HCEC 1CT (cell line): ENCODE measurements around the gene PTPRN2.
"Not testable (repeated sequence)": the region's sequence is repeated elsewhere in the genome, so short reads cannot be mapped to it uniquely, and the experiment has no call there.

ENCODE experiments used
- DNase-seq: peaks from one replicate; pipeline ENCODE4 v3.0.0-alpha.2; 2017

Gene PTPRN2

DNA sequence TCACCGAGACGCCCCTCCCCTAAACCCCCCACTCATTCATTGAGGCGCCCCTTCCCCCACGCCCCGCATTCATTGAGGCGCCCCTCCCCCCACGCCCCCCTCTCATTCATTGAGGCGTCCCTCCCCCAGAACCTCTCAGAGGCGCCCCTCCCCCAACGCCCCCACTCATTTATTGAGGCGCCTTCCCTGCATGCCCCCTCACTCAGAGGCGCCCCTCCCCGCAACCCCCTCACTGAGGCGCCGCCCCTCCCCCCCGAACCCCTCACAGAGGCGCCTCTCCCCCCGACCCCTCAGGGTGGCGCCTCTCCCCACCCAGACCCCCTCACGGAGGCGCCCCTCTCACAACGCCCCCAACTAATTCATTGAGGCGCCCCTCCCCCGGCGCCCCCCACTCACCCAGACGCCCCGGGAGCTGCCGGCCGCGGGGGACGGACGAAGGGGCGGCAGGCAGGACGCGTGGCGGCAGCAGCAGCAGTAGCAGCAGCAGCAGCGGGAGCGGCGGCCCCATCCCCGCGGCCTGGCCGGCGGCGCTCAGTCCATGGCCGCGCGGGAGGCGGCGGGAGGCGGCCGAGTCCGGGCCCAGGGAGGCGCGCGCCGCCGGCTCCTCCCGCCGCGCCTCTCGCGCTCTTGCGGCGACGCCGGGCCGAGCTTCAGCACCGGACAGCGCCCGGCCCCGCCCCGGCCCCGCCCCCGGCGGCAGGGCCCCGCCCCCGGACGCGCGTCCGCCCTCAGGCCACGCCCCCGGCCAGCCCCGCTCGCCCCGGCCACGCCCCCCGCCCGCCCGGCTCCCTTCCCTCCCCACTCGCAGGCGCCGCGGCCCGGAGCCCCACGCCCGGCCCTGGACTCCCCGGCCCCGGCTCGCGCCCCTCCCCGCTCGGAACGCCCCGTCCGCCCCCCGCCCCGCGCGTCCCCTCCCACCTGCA is at the start of gene PTPRN2:
Gene PTPRN2 (minus strand): TSS at position 662 of the 923 bp plus-strand sequence.
- DNase-seq, result no peak

DNA sequence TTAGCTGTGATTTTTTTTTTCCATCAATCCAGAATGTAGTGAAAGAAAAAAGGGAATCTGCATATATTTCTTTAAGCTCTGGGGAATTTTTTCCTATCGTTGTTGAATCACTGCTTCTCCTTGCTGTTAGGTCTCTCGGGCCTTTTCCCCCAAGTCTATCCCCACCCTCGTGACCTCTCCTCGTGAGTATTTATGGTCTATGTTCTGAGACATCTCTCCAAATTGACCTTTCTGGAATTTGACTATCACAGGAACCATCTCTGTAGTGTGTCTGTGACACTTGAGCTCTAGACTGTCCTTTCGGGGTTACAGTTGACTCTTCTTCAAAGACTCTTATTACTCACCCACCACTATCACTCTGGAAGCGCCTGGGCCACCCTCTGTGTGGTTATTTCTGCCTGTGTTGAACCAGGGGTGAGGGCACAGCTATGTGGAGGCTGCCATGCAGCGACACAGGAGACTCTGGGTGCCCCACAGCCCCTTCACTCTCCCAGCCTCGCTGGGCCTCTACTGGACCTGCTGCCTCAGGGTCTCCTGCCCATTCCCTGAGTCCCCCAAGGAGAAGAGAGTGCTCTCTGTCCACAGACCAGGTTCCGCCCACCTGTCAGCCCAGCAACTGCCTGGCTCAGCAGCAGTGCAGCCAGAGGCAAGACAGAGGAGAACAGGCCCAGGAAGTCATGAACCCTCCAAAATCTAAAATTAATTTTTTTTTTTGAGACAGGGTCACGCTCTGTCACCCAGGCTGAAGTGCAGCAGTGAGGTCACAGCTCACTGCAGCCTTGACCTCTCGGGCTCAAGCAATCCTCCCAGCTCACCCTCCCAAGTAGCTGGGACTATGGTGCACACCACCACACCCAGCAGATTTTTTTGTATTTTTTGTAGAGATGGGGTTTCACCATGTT is 45.7 kb upstream of the PTPRN2 start:
- DNase-seq, result no peak

DNA sequence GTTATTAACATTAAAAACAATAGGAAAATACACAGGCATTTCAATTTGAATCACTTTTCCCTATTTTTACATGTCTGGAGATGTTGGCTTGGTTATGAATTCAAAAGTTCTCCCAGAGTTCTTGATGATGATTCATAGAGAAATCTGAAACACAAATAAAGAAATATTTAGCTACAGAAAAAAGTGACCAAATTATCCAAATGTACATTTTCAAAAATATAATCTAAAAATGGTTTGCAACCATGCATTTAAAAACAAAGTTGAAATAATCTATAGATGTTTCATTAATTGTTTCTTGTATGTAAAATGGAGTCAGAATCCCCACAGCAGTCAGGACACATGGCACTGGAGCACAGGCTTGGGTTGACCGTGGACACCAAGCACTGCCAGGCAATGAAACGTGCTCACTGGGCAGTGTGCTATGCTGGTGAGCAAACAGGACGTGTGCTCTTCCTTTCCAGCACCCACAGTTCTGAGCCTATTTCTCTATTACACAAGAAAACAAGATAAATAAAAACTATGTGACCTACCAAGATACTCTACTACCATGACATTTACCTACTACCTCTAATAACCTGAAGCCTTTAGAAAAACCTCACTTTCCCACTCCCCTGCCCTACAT is 44.1 kb upstream of the PTPRN2 start:
- DNase-seq, result no peak

DNA sequence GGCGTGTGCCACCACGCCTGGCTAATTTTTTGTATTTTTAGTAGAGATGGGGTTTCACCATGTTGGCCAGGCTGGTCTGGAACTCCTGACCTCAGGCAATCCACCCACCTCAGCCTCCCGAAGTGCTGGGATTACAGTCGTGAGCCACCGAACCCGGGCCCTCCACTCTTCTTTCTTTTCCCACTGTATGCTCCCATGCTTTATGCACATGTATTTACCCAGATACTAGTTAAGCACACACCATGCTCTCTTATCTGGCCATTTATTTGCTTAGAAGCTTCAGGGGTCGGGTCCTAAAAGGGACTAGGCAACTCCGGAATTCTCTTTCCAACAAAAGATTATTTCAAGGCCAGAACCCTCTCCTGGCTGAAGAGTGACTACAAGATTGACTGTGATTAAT is 38.7 kb upstream of the PTPRN2 start:
- DNase-seq, result not testable (repeated sequence)

DNA sequence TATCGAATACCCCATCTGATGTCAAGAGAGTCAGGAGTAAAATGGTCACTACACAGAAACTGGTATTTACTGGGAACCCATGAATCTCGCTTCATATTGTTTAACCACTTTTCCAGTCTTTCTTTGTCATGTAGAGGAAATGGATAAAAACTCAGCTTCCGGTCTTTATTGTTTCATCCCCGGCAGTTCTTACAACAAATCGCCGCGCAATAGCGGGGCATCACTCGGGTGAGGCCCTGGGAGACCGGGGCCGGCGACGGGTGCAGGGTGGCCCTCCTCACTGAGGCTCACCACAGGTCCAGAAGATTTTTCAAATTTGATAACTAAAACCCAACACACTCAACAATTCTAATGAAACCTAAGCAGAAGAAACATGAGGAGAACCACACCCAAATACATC is 35.6 kb upstream of the PTPRN2 start:
- no peak for DNase-seq

DNA sequence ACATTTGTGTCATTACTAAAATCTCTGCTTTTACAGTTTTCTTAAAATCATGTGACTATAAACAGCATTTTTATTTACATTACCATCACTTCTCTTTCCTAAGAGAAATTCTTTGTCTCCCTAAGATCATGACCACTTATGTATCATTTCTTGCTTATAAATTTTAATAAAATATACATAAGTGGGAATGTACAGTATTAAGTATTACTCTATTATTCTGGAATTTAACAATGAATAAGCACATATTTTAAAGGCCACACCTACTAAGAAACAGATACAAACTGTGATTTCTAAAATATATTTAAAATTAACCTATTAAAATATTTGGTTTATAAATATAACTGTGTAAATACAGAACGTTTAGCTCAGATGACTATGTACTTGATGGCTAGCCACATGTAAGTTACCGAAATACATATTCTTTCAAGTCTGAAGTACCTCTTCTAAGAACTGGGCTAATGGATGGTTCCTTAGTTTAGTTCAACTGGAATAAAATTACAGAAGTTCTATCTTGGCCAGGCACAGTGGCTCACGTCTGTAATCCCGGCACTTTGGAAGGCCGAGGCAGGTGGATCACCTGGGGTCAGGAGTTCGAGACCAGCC is 33.3 kb upstream of the PTPRN2 start:
- DNase-seq, result no peak

DNA sequence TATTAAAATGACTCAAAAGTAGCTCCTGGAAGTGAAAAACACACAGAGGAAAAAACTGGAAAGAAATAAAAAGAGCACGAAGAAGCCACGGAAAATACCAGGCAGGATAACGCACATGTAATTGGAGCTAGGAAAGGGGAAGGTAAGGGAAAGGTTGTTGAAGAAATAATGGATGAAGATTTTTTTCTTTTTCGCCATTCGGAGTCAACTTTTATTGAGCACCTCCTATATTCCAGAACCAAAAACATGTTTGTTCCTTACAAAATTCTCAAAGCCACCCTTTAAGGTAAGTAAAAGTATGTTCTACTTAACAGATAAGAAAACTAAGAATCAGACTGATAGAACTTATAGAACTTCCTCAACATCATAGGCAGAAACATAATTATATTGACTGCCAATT is 32.8 kb upstream of the PTPRN2 start:
- DNase-seq, result no peak

DNA sequence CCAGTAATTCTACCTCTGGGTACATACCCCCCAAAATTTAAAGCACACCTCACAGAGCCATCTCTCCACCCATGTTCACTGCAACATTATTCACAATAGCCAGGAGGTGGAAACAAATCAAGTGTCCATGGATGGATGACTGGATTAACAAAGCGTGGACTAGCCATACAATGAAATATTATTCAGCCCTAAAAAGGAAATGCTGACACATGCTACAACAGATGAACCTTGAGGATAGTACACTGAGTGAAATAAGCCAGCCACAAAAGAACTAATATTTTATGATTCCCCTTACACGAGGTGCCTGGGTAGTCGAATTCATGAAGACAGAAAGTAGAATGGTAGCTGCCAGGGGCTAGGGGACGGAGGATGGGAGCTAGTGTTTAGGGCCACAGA is 31.1 kb upstream of the PTPRN2 start:
- no peak for DNase-seq

DNA sequence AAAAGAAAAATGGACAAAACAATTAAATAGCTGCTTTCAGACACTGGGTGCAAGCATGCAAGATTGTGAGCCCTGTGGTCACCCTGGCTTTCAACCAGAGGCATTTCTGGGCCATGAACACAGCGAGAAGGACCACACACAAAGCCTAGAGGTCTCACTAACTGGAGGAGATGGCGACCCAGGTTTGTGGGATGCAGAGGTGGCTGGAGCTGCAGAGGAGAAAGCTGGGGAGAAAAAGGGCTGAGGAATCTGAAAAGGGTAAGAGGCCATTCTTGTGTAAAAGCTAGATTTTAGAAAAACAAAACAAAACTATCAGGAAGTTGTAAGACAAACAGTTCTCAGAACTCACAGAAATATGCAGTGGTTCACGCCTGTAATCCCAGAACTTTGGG is 30.1 kb upstream of the PTPRN2 start:
- DNase-seq, result no peak

DNA sequence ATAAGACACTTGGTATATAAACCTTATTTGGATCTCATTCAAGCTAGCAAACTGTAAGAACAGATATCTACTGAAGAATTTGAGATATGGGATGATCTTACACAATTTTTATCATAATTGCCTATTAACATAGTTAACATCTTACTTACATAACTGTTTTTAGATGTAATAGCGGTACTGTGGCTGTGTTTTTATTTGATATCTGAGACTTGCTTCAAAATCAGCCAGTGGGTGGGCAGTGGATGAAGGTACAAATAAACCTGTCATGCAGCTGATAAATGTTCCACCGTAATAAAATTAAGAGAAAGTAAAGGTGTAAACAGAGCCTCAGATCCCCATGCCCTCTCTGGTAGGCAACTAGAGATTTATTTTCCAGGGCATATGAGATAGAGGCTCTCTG is 28.4 kb upstream of the PTPRN2 start:
- no peak for DNase-seq

DNA sequence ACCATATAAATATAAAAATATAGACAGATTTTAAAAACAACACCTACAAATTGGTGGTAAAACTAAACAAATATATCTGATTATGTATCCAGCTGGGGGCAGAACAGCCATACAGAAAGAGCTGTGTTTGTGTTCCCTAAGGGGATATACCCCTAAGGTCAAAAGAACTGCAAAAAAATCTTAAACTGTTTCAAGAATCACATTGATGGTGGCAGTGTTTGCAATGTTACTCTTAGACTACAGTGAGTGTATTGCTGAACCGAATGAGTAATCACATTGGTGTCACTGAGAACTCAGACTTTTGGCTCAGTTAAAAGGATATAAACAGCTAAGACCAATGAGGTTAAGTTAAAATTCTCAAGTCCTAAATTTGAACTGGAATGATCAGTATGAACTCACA is 27.1 kb upstream of the PTPRN2 start:
- DNase-seq, result peak; percentile 52

DNA sequence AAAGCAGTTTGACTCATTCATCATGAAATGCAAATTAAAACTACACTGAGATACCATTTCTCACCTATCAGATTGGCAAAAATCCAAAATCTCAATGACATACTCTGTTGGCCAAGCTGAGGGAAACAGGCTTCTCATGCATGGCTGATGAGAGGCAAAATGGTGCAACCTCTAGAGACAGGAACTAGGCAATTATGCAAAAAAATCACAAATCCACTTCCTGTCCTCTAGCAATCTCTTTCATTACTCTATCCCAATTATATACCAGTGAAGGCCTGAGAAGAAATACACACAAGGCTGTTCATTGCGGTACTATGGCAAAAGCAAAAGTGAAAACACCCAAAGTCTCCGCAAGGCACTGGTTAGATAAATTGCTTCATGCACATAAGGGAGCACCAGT is 25.9 kb upstream of the PTPRN2 start:
- DNase-seq, result no peak

DNA sequence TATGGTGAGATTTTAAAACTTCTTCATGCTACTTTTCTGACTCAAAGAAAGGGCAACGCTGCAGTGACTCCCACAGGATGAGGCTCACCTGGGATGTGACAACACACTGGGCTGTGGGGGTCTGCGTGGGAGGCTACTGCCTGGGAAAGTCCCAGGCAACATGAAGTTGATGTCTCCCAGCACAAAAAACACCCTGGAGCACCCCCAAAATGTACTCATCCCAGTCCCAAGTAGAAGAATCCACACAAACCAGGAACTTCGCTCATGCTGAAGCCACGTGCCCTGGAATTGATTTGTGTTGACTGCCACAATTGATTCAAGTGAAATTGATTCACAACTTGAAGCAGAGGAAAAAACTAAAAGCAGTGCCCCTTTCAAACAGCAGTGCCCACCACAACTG is 24.9 kb upstream of the PTPRN2 start:
- DNase-seq, result no peak

DNA sequence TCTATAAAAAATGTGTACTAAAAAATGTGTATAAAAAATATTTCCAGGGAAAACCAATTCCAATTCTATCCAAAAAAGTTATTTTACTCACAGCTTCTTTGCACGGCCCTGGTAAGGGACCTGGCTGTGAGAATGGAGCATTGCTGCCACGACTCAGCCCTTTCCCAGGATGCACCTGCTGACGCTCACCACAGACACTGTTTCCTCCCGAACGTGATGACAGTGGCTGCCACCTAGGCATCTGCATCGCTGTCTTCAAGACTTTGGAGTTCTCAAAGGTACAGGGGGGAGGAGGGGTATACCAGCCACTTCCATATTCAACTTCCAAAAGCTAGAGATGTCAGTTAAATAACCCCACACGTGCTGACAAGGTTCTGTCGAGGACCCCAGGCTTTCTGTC is 23.9 kb upstream of the PTPRN2 start:
- no peak for DNase-seq

DNA sequence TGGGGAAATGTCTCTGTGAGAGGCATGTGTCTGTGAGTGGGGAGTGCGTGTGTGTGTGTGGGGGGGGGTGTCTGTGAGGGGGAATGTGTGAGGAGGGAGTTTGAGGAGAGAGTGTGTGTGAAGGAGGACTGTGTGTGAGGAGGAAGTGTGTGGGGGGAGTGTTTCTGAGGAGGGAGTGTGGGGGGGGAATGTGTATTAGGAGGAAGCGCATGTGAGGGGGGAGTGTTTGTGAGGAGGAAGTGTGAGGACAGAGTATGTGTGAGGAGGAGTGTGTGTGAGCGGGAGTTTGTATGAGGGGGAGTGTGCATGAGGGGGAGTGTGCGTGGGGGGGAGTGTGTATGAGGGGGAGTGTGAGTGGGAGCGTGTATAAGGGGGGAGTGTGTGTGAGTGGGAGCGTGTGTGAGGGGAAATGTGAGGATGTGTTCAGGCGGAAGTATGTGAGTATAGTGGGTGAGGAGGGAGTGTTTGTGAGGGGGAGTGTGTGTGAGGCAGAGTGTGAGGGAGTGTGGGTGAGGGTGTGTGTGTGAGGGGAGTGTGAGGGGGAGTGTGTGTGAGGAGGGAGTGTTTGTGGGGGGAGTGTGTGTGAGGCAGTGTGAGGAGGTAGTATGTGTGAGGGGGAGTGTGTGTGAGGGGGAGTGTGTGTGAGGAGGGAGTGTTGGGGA is 21.8 kb upstream of the PTPRN2 start:
- no peak for DNase-seq

DNA sequence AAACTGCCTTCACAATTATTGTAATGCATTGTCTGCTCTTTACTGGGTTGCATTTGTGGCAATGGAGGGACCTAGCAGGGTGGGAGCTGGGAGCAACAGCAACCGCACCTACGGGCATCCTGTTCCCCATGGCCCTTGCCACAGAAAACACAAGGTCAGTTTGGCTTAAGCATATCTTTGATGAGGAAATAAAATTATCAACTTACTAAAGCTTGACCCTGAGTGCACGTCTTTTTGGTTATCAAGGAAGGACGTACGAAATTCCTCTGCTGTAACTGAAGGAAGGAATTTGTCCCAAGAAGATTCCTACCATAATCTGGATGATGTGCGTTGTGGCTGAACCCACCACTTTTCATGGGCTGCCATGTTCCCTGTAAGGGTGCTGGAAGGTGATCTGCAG is 19.9 kb upstream of the PTPRN2 start:
- no peak for DNase-seq

DNA sequence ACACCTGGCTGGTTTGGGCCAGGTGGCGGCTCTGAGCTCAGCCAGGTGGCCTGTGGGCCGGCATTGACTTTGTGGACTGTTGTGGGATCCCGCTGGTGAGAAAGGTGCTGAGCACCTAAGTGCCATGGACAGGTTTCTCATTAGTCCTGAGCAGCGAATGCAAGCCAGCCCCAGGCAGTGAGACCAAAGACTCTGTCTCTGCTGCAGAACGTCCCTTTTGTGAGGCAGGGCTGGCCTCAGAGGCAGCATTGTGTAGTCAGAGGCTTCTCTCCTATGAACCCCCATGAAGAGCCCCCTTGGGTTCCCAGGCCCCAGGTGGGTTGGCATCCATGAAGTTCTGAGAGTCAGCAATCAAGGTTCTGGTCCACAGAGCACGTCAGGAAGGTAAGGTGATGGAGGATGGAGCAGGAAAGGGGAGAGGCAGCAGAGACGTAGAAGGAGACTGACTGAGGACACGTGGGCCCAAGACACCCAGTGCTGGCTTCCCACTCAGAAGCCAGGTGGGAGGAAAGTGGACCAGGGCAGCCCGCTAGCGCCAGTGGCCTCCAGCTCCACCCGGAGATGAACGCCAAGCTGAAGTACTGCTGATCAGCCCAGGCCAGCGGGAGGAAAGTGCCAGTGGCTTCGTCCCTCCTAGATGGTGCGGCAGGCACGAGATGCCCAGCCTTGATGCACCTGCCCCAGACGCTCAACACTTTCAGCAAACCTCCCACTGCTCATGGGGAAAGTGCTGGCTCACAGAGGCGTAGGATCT is 19.2 kb upstream of the PTPRN2 start:
- DNase-seq, result no peak

DNA sequence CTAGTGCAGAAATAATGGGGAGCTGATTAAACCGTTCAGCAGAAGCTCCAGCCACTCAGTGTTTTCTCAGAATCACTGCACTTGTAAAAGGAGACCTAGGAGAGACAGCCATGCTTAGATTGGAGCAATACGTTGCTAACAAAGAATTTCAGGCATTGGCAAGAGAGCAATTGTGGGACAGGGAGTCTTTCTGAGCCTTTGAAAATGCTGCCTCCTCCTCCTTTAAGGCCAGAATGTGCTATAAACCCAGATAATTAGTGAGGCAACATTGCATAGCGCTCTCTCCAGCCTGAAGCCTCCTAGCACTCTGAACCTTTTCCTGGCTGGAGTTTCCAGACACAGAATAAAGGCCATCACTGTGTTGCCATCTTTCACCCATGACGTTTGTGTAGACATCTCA is 18.5 kb upstream of the PTPRN2 start:
- no peak for DNase-seq

DNA sequence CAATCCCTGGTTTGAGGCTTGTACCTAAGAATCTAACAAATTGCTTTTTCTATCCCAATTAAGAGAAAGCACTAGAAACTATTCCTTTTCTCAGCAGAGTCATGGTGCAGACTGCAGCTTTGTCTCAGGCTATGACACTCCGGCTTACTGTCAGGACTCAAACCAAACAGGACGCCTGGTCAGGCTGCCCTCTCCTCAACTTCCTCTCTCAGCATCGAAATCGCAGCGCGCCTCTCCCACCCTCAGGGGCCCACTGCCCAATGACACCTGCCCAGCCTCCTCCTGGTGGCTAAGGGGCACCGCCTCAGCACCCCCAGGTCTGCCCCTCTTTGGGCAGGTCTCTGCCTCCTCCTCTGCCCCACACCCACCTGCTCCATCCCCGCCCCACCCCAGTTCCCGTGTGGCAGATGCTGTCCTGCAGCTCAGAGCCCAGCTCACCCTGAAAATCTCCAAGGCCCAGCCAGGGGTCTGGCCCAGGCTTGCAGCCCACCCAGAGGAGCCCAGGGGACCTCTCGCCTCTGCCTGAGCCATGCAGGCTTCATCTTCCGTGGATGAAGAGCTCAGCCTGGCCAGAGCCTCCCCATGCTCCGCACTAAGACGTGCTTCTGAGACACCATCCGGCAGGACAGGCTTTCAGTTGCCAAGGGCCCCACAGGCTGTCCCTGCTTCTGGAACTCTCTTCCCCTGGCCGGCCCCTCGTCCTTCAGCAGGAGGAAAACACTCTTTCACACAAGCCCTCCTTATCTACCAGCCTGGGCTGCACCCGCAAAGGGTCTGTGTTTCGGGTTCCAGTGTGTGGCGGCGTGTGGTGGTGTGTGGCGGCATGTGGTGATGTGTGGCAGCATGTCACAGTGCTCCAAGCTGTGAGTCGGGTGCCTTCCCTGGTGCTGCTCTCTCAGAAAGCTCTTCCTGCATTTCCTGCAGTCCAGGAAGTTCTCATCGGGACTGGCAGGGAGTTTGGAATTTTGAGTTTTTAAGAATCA is 16.4 kb upstream of the PTPRN2 start:
- no peak for DNase-seq
